Measurements from ENCODE around the gene TP73. TPM values are rescaled to one million over a fixed set of nuclear protein-coding genes. Genes with fewer than 3 reads are reported as not detected.

TP73 gene
- total RNA-seq, 2 donors from 2014 or later, result not detected

GRCh38 chr1:3681231-3681897, 29.0 kb downstream of the TP73 start:
- no peak overlapping the region for H3K27ac ChIP-seq
- no peak for ATAC-seq (ENCODE audit: insufficient number of reproducible peaks, low FRiP score, low read depth)
- TF ChIP-seq CTCF (IDR thresholded peaks at IDR 0.05), result no peak

GRCh38 chr1:3681898-3682806, 29.8 kb downstream of the TP73 start:
- Histone ChIP-seq H3K9me3 (no peaks in the 10 kb centered on the region), H3K27ac (no peak overlapping the region), H3K36me3 (no peaks in the 10 kb centered on the region), H3K4me1 (ENCODE audit: control insufficient read depth in 1 of 2, low read depth in 2 of 2) (no peaks in the 10 kb centered on the region), H3K27me3 (replicated peaks; ENCODE audit: insufficient read depth) (no peaks in the 10 kb centered on the region), H3K4me3 (no peak overlapping the region)
- ATAC-seq (ENCODE audit: insufficient number of reproducible peaks, low FRiP score, low read depth) (no peak), DNase-seq (ENCODE audit: low spot score) (no peak)
- TF ChIP-seq CTCF (IDR thresholded peaks at IDR 0.05), result no peak

More at GRCh38 chr1:3681231-3681897, 29.0 kb downstream of the TP73 start:
- Histone ChIP-seq H3K27me3 (replicated peaks; ENCODE audit: insufficient read depth) (no peaks in the 10 kb centered on the region), H3K4me3 (no peak overlapping the region), H3K36me3 (no peaks in the 10 kb centered on the region), H3K9me3 (no peaks in the 10 kb centered on the region), H3K4me1 (ENCODE audit: control insufficient read depth in 1 of 2, low read depth in 2 of 2) (no peaks in the 10 kb centered on the region)
- DNase-seq (ENCODE audit: low spot score), result no peak

- Histone ChIP-seq H3K27me3 (replicated peaks; ENCODE audit: insufficient read depth) (no peaks in the 10 kb centered on the region), H3K36me3 (no peaks in the 10 kb centered on the region), H3K27ac (no peak overlapping the region), H3K4me1 (ENCODE audit: control insufficient read depth in 1 of 2, low read depth in 2 of 2) (no peaks in the 10 kb centered on the region), H3K4me3 (no peak overlapping the region), H3K9me3 (no peaks in the 10 kb centered on the region)
- ATAC-seq (ENCODE audit: insufficient number of reproducible peaks, low FRiP score, low read depth) (no peak), DNase-seq (ENCODE audit: low spot score) (no peak)
- no peak for TF ChIP-seq CTCF (IDR thresholded peaks at IDR 0.05)
These were observed 30.9 kb downstream of the TP73 start for GRCh38 chr1:3683197-3683596.

- no peak for TF ChIP-seq CTCF (IDR thresholded peaks at IDR 0.05)
- Histone ChIP-seq H3K36me3 (no peaks in the 10 kb centered on the region), H3K9me3 (no peaks in the 10 kb centered on the region), H3K27me3 (replicated peaks; ENCODE audit: insufficient read depth) (no peaks in the 10 kb centered on the region), H3K4me1 (ENCODE audit: control insufficient read depth in 1 of 2, low read depth in 2 of 2) (no peaks in the 10 kb centered on the region), H3K27ac (no peak overlapping the region), H3K4me3 (no peak overlapping the region)
- DNase-seq (ENCODE audit: low spot score) (no peak), ATAC-seq (ENCODE audit: insufficient number of reproducible peaks, low FRiP score, low read depth) (no peak)
These were observed 31.7 kb downstream of the TP73 start for GRCh38 chr1:3683992-3684391.

- no peak overlapping the region for H3K4me3 ChIP-seq
- no peaks in the 10 kb centered on the region for H3K27me3 ChIP-seq (replicated peaks; ENCODE audit: insufficient read depth)
- no peaks in the 10 kb centered on the region for H3K4me1 ChIP-seq (ENCODE audit: control insufficient read depth in 1 of 2, low read depth in 2 of 2)
- DNase-seq (ENCODE audit: low spot score) (no peak), ATAC-seq (ENCODE audit: insufficient number of reproducible peaks, low FRiP score, low read depth) (no peak)
- no peaks in the 10 kb centered on the region for H3K9me3 ChIP-seq
- H3K36me3 ChIP-seq, result no peaks in the 10 kb centered on the region
- no peak overlapping the region for H3K27ac ChIP-seq
- TF ChIP-seq CTCF (IDR thresholded peaks at IDR 0.05), result no peak
These were observed 32.9 kb downstream of the TP73 start for GRCh38 chr1:3685222-3685621.

Measured in thoracic aorta (tissue), 2 donors.